AG04450 (cell line): Measurements from ENCODE around the gene SLC39A11. TPM values are rescaled to one million over a fixed set of nuclear protein-coding genes. Genes with fewer than 3 reads are reported as not detected.

Experiments
- CTCF ChIA-PET: fragments of 300-600, 350-600 bp; formaldehyde crosslinking; extraction: SDS; loops from one replicate; lab custom pipeline; 2022; ENCODE audit warnings: antibody characterized with exemption, inconsistent platforms; lab: Charles Lee
- POLR2A ChIA-PET: fragments of 350-600 bp; formaldehyde crosslinking; extraction: SDS; loops from one replicate; lab custom pipeline; 2021; ENCODE audit warnings: antibody characterized with exemption, inconsistent platforms; lab: Yijun Ruan, JAX
- DNase-seq: peaks from one replicate; pipeline ENCODE4 v3.0.0-alpha.2; 2011; ENCODE audit warnings: low read depth, low spot score
- H3K27ac ChIP-seq: one replicate; pipeline ENCODE4 v1.5.1; 2012; ENCODE audit warnings: low read depth, low read length, control low read depth
- H3K27me3 ChIP-seq: one replicate; pipeline ENCODE4 v1.6.0; 2012; ENCODE audit warnings: low read length; ENCODE audit not compliant: control insufficient read depth, insufficient read depth
- H3K4me3 ChIP-seq: 2 replicates; pipeline ENCODE4 v1.5.1; 2011; ENCODE audit warnings: mild to moderate bottlenecking, low read depth, low read length, control low read depth
- H3K9me3 ChIP-seq: 2 replicates; pipeline ENCODE4 v1.5.1; 2012; ENCODE audit warnings: low read length; ENCODE audit not compliant: control insufficient read depth, insufficient read depth
- polyA plus RNA-seq: library from polyadenylated mRNA; depleted of rRNA; stranded (reverse); fragments of >200 nt; gene quantifications from 2 replicates; pipeline ENCODE4 v1.2.3, GENCODE V29; 2011
- TF ChIP-seq, protein P1 (sequence below): IDR thresholded peaks from 2 replicates; pipeline ENCODE4 v1.5.1; 2011; ENCODE audit warnings: low read depth, low read length, control low read depth, inconsistent platforms

The SLC39A11 gene
- polyA plus RNA-seq, 1 experiment: 18.0 TPM

DNA sequence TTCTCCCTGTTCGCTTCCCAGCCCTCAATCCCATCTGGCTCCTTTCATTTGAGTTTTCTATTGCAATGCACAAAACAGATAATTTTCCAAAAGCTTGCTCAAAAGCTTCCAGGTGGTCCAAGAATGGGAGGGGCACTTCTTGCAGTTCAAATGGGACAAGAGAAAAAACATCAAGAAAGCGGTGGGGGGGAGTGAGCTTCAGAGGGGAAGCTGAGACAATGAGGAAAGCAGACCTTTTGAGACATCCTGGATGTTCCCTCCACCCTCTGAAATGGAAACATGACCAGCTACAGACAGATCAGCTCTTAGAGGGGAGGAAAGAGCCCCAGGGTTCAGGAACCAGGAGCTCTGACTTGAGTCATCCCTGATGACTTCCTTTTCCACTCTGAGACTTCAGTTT lies 368.2 kb downstream of the SLC39A11 start:
- POLR2A ChIA-PET: interaction anchor here (1.0 kb wide), 1 partner anchor 133 kb away, joined by 4 read pairs; no protein-coding TSS in a partner anchor
- Histone ChIP-seq H3K27ac (no peak overlapping the region), H3K4me3 (no peak overlapping the region), H3K9me3 (no peaks in the 10 kb centered on the region; the same call in 1 of the 2 replicates), H3K27me3 (no peaks in the 10 kb centered on the region)
- no peak for DNase-seq
- CTCF ChIA-PET: interaction anchor here (0.6 to 6.9 kb wide), 28 partner anchors 10 to 646 kb away, joined by 3 to 243 read pairs (median 10); partner anchors contain the start of genes COG1 and SSTR2
- TF ChIP-seq, protein P1, sequence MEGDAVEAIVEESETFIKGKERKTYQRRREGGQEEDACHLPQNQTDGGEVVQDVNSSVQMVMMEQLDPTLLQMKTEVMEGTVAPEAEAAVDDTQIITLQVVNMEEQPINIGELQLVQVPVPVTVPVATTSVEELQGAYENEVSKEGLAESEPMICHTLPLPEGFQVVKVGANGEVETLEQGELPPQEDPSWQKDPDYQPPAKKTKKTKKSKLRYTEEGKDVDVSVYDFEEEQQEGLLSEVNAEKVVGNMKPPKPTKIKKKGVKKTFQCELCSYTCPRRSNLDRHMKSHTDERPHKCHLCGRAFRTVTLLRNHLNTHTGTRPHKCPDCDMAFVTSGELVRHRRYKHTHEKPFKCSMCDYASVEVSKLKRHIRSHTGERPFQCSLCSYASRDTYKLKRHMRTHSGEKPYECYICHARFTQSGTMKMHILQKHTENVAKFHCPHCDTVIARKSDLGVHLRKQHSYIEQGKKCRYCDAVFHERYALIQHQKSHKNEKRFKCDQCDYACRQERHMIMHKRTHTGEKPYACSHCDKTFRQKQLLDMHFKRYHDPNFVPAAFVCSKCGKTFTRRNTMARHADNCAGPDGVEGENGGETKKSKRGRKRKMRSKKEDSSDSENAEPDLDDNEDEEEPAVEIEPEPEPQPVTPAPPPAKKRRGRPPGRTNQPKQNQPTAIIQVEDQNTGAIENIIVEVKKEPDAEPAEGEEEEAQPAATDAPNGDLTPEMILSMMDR: no peak

DNA sequence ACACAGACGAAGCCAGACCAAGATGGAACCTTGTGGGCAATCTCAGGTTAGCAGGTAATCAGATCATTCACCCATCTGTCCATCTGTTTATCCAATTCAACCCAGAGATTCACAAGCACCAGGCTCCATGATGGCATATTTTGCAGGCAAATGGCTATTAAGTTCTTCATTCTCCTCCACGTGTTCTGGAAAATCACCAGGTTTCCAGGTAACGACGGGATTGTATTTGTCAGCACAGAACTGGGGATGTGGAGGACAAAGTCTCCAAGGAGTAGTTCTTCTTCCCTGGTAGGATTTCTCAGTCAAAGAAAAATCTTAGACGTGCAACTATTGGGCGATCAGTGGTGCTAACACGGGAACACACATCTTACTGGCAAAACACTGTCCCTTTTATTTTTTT lies 368.8 kb downstream of the SLC39A11 start:
- no peaks in the 10 kb centered on the region; the same call in 1 of the 2 replicates for H3K9me3 ChIP-seq
- ChIA-PET POLR2A (interaction anchor here (1.0 kb wide), 1 partner anchor 132 kb away, joined by 4 read pairs; no protein-coding TSS in a partner anchor), CTCF (interaction anchor here (0.6 to 6.9 kb wide), 12 partner anchors 11 to 587 kb away, joined by 3 to 243 read pairs (median 14); partner anchors contain the start of genes COG1 and SSTR2)
- H3K27ac ChIP-seq: no peak overlapping the region
- DNase-seq: no peak
- TF ChIP-seq, protein P1: no peak
- no peaks in the 10 kb centered on the region for H3K27me3 ChIP-seq
- no peak overlapping the region for H3K4me3 ChIP-seq

DNA sequence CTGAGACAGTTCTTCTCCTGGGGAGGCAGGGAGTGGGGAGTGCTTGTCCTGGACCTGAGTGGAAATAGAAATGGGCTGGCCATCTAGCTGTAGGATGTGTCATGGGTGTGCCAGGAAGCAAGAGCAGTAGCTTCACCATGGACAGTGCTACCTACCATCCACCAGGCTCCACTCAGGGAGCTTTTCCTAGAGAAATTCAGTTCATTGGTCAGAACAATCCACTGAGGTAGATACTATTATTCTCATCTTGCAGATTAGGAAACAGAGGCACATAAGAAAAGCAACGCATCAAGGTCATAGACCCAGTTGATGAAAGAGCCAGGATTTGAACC lies 372.0 kb downstream of the SLC39A11 start:
- POLR2A ChIA-PET: interaction anchor here (1.0 kb wide), 1 partner anchor 128 kb away, joined by 3 read pairs; no protein-coding TSS in a partner anchor

DNA sequence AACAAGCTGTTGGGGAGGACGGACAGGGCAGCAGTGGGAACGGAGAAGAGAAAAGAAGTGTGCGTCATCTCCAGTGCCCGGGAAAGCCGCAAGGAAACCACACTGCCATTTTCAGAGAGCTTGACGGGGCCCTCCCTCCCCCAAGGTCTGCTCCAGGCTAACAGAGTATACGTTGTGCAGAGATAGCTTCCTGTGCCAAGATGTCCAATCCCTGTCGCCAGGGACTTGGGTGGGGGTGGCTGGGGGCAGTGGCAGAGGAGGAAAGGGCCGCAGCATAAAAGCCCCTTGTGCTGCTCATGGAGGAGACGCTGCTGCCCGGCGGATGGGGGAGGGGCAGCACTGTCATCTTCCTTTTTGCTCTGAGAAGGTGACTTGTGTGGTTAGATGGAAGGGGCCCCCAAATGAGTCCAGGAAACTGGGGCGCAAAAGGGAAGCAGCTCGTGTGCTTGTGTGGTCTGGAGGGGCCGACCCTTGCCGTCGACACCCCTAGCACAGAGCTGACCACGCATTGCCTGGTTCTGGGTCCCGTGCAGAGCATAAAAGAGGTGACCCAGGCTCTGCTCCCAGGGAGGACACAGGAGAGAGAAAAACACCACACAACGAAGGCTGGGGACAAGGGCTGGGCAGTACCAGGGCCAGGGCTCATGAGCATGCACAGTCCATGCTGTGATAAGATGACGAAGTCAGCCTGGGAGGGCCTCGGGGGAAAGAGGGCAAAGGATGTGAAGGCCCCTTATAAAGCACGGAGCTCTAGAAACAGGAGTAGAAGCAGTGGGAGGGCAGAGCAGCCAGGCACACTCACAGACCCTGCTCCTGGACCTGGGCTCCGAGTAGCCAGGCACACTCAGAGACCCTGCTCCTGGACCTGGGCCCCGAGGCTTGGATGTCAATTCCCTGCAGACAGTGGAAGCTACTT lies 372.7 kb downstream of the SLC39A11 start:
- Histone ChIP-seq H3K9me3 (no peaks in the 10 kb centered on the region; the same call in 1 of the 2 replicates), H3K27me3 (no peaks in the 10 kb centered on the region), H3K4me3 (no peak overlapping the region), H3K27ac (no peak overlapping the region)
- TF ChIP-seq, protein P1: no peak
- no peak for DNase-seq
- ChIA-PET CTCF (interaction anchor here (0.6 to 8.1 kb wide), 4 partner anchors 7 to 163 kb away, joined by 3 to 71 read pairs (median 4); no protein-coding TSS in a partner anchor), POLR2A (interaction anchor here (1.0 kb wide), 1 partner anchor 127 kb away, joined by 3 read pairs; no protein-coding TSS in a partner anchor)

More for the DNA sequence above, 372.0 kb downstream of the SLC39A11 start:
- CTCF ChIA-PET: interaction anchor here (0.6 to 8.1 kb wide), 4 partner anchors 62 to 164 kb away, joined by 3 to 71 read pairs (median 4); no protein-coding TSS in a partner anchor
- H3K27me3 ChIP-seq: no peaks in the 10 kb centered on the region
- no peak overlapping the region for H3K27ac ChIP-seq
- H3K9me3 ChIP-seq: no peaks in the 10 kb centered on the region; the same call in 1 of the 2 replicates
- TF ChIP-seq, protein P1: no peak
- no peak for DNase-seq
- H3K4me3 ChIP-seq: no peak overlapping the region
